ENCODE data around the gene NIPAL3.

GRCh38 chr1:24386241-24386640, 29.4 kb upstream of the NIPAL3 start:
- TF ChIP-seq CTCF (IDR thresholded peaks at IDR 0.05 in 2 of 3, conservative IDR thresholded peaks at IDR 0.05 in 1 of 3; ENCODE audit: borderline replicate concordance in 1 of 3, insufficient read depth in 1 of 3, low read depth in 2 of 3, low read length in 2 of 3) = no peak
- no peak for TF ChIP-seq RAD21 (IDR thresholded peaks at IDR 0.05; ENCODE audit: low read depth)
- no peak for TF ChIP-seq POLR2A (IDR thresholded peaks at IDR 0.05; ENCODE audit: borderline replicate concordance, extremely low read depth, insufficient read depth, insufficient read length)

Data from HCT116 (cell line).